GM19397 (cell line): ENCODE results near the gene RNF224.

ENCODE experiments used
- ATAC-seq: cut with Tn5 transposase; IDR thresholded peaks from one replicate; pipeline ENCODE4 v1.9.1; 2021; ENCODE audit warnings: mild to moderate bottlenecking, moderate library complexity; ENCODE audit not compliant: unreplicated experiment

The RNF224 gene

GRCh38 chr9:137227054-137227852 is at the start of gene RNF224:
Gene RNF224 (plus strand): TSS chr9:137227502. CDS start chr9:137228336, 834 bp downstream.
- ATAC-seq = no peak

GRCh38 chr9:137178201-137178938 is 48.9 kb upstream of the RNF224 start:
- no peak for ATAC-seq

- no peak for ATAC-seq
Observed at GRCh38 chr9:137178939-137179630, 48.2 kb upstream of the RNF224 start.

- ATAC-seq = no peak
Observed at GRCh38 chr9:137179761-137180160, 47.5 kb upstream of the RNF224 start.

GRCh38 chr9:137180491-137180890 is 46.8 kb upstream of the RNF224 start:
- ATAC-seq = no peak

- ATAC-seq = no peak
Observed at GRCh38 chr9:137181680-137182079, 45.6 kb upstream of the RNF224 start.

GRCh38 chr9:137182836-137183235 is 44.5 kb upstream of the RNF224 start:
- ATAC-seq = no peak

- ATAC-seq = no peak
Observed at GRCh38 chr9:137183980-137184595, 43.2 kb upstream of the RNF224 start.

GRCh38 chr9:137184881-137185660 is 42.2 kb upstream of the RNF224 start:
- ATAC-seq = no peak

GRCh38 chr9:137185921-137186320 is 41.4 kb upstream of the RNF224 start:
- no peak for ATAC-seq

- ATAC-seq = no peak
Observed at GRCh38 chr9:137186385-137186784, 40.9 kb upstream of the RNF224 start.

- no peak for ATAC-seq
Observed at GRCh38 chr9:137187386-137187785, 39.9 kb upstream of the RNF224 start.

- ATAC-seq = no peak
Observed at GRCh38 chr9:137188086-137188489, 39.2 kb upstream of the RNF224 start.

- peak; percentile 78 for ATAC-seq
Observed at GRCh38 chr9:137188490-137189296, 38.6 kb upstream of the RNF224 start, which contains the start of the genes ANAPC2 and SSNA1. Gene ANAPC2 (minus strand): TSS chr9:137188560. CDS start chr9:137188532, 28 bp downstream. Gene SSNA1 (plus strand): TSS chr9:137188676. CDS start chr9:137188727, 51 bp downstream.

GRCh38 chr9:137189297-137190295 is 37.7 kb upstream of the RNF224 start:
- ATAC-seq = no peak

GRCh38 chr9:137190315-137190856 is 36.9 kb upstream of the RNF224 start:
- ATAC-seq = no peak

- no peak for ATAC-seq
Observed at GRCh38 chr9:137191245-137191644, 36.1 kb upstream of the RNF224 start.
